ENCODE measurements around the gene RHBDD2. TPM values are rescaled to one million over a fixed set of nuclear protein-coding genes. Genes with fewer than 3 reads are reported as not detected.
A peak's percentile ranks its signal among the peaks of the same experiment; 100 is the strongest.

RHBDD2 gene
- total and polyA plus RNA-seq, 9 of the 15 experiments (the other 6 are each of a cell fraction or from before 2014, with no cell fraction given): 3.3 to 36.7 (median 17.9) TPM

DNA sequence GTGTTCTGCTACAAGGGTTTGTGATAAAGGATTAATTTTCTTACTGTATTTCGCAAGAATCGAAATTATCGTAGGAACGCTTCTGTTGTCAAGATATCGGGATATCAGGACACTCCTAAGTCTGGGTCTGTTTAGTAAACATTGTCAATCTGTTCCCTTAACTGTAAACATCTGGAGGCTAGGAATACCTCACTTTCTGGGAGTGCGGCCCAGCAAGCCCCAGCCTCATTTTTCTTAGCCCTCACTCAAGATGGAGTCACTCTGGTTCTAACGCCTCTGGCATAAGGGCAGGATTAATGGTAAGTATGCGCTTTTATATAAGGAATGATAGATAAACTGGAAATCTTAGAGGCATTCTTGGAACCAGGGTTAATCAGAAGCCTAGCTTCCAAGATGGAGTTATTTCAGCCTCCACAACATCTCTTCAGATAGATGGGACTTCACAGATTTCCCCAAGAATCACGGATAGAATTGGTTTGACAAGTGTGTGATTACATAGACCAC lies 35.2 kb upstream of the RHBDD2 start (continued):
- TF ChIP-seq, protein P1, sequence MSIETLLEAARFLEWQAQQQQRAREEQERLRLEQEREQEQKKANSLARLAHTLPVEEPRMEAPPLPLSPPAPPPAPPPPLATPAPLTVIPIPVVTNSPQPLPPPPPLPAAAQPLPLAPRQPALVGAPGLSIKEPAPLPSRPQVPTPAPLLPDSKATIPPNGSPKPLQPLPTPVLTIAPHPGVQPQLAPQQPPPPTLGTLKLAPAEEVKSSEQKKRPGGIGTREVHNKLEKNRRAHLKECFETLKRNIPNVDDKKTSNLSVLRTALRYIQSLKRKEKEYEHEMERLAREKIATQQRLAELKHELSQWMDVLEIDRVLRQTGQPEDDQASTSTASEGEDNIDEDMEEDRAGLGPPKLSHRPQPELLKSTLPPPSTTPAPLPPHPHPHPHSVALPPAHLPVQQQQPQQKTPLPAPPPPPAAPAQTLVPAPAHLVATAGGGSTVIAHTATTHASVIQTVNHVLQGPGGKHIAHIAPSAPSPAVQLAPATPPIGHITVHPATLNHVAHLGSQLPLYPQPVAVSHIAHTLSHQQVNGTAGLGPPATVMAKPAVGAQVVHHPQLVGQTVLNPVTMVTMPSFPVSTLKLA (conservative IDR thresholded peaks at IDR 0.05): no peak
- TF ChIP-seq, protein P2, sequence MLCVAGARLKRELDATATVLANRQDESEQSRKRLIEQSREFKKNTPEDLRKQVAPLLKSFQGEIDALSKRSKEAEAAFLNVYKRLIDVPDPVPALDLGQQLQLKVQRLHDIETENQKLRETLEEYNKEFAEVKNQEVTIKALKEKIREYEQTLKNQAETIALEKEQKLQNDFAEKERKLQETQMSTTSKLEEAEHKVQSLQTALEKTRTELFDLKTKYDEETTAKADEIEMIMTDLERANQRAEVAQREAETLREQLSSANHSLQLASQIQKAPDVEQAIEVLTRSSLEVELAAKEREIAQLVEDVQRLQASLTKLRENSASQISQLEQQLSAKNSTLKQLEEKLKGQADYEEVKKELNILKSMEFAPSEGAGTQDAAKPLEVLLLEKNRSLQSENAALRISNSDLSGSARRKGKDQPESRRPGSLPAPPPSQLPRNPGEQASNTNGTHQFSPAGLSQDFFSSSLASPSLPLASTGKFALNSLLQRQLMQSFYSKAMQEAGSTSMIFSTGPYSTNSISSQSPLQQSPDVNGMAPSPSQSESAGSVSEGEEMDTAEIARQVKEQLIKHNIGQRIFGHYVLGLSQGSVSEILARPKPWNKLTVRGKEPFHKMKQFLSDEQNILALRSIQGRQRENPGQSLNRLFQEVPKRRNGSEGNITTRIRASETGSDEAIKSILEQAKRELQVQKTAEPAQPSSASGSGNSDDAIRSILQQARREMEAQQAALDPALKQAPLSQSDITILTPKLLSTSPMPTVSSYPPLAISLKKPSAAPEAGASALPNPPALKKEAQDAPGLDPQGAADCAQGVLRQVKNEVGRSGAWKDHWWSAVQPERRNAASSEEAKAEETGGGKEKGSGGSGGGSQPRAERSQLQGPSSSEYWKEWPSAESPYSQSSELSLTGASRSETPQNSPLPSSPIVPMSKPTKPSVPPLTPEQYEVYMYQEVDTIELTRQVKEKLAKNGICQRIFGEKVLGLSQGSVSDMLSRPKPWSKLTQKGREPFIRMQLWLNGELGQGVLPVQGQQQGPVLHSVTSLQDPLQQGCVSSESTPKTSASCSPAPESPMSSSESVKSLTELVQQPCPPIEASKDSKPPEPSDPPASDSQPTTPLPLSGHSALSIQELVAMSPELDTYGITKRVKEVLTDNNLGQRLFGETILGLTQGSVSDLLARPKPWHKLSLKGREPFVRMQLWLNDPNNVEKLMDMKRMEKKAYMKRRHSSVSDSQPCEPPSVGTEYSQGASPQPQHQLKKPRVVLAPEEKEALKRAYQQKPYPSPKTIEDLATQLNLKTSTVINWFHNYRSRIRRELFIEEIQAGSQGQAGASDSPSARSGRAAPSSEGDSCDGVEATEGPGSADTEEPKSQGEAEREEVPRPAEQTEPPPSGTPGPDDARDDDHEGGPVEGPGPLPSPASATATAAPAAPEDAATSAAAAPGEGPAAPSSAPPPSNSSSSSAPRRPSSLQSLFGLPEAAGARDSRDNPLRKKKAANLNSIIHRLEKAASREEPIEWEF (CRISPR knock-in tag; IDR thresholded peaks at IDR 0.05): peak; percentile 96
- TF ChIP-seq ZNF79 (CRISPR knock-in tag; IDR thresholded peaks at IDR 0.05; ENCODE audit: low read depth) (peak; percentile 90), FOXK1 (CRISPR knock-in tag; IDR thresholded peaks at IDR 0.05; ENCODE audit: borderline replicate concordance) (no peak), ZNF316 (IDR thresholded peaks at IDR 0.05) (no peak), E2F3 (CRISPR knock-in tag; IDR thresholded peaks at IDR 0.05) (peak; percentile 91), HDAC6 (IDR thresholded peaks at IDR 0.05; ENCODE audit: low read depth, low read length) (no peak), ZNF175 (CRISPR knock-in tag; IDR thresholded peaks at IDR 0.05; ENCODE audit: low read depth) (peak; percentile 99), NEUROD1 (IDR thresholded peaks at IDR 0.05; ENCODE audit: borderline replicate concordance, low read depth, low read length, partially characterized antibody) (no peak), ZNF23 (CRISPR knock-in tag; IDR thresholded peaks at IDR 0.05) (no peak), ZBTB1 (CRISPR knock-in tag; IDR thresholded peaks at IDR 0.05; ENCODE audit: borderline replicate concordance, low read depth) (no peak), ZNF717 (CRISPR knock-in tag; IDR thresholded peaks at IDR 0.05) (0 out of 2 replicates have a peak, but pooled peaks have one; percentile 31), BACH1 (tag; IDR thresholded peaks at IDR 0.05) (peak; percentile 91), ZNF347 (CRISPR knock-in tag; IDR thresholded peaks at IDR 0.05; ENCODE audit: low read depth) (no peak), PRPF4 (IDR thresholded peaks at IDR 0.05; ENCODE audit: insufficient read depth, low read depth, low read length, poor library complexity, severe bottlenecking) (no peak), HNRNPK (IDR thresholded peaks at IDR 0.05; ENCODE audit: low read depth, low read length, poor library complexity, severe bottlenecking) (no peak), NUFIP1 (IDR thresholded peaks at IDR 0.05; ENCODE audit: partially characterized antibody) (no peak)
- TF ChIP-seq, protein P3, sequence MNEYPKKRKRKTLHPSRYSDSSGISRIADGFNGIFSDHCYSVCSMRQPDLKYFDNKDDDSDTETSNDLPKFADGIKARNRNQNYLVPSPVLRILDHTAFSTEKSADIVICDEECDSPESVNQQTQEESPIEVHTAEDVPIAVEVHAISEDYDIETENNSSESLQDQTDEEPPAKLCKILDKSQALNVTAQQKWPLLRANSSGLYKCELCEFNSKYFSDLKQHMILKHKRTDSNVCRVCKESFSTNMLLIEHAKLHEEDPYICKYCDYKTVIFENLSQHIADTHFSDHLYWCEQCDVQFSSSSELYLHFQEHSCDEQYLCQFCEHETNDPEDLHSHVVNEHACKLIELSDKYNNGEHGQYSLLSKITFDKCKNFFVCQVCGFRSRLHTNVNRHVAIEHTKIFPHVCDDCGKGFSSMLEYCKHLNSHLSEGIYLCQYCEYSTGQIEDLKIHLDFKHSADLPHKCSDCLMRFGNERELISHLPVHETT (CRISPR knock-in tag; conservative IDR thresholded peaks at IDR 0.05 in 1 of 2, IDR thresholded peaks at IDR 0.05 in 1 of 2): peak in 1 of 2 experiments; percentile 95; a peak in 2 of 4 replicates
- TF ChIP-seq, protein P4, sequence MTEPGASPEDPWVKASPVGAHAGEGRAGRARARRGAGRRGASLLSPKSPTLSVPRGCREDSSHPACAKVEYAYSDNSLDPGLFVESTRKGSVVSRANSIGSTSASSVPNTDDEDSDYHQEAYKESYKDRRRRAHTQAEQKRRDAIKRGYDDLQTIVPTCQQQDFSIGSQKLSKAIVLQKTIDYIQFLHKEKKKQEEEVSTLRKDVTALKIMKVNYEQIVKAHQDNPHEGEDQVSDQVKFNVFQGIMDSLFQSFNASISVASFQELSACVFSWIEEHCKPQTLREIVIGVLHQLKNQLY (CRISPR knock-in tag; conservative IDR thresholded peaks at IDR 0.05): no peak

Measured in K562 (cell line).